SU-DHL-6 (cell line): ENCODE data around the gene SLCO3A1.

ENCODE experiments used
- H2AFZ ChIP-seq: fragments of 200-600 bp; sonication (generic); 2 replicates; pipeline ENCODE4 v1.6.1; 2014; ENCODE audit warnings: low read depth, mild to moderate bottlenecking, moderate library complexity, mixed read lengths, antibody characterized with exemption, low read length; ENCODE audit not compliant: severe bottlenecking
- H3F3A ChIP-seq: fragments of 200-600 bp; shearing (Covaris generic); 2 replicates; pipeline ENCODE4 v1.6.0; 2016; ENCODE audit warnings: antibody characterized with exemption, mild to moderate bottlenecking; ENCODE audit not compliant: insufficient read depth
- H3K27ac ChIP-seq: fragments of 200-600 bp; sonication (generic); 2 replicates; pipeline ENCODE4 v1.5.1; 2016; ENCODE audit warnings: low read depth, mild to moderate bottlenecking, low read length, moderate library complexity, mixed read lengths
- H3K27me3 ChIP-seq: fragments of 200-600 bp; sonication (generic), shearing (Covaris generic); 2 replicates; pipeline ENCODE4 v1.6.0; 2014; ENCODE audit warnings: mild to moderate bottlenecking, low read length
- H3K36me3 ChIP-seq: fragments of 200-600 bp; sonication (generic); 2 replicates; pipeline ENCODE4 v1.6.1; 2014; ENCODE audit warnings: mild to moderate bottlenecking, low read length, mixed read lengths
- H3K4me2 ChIP-seq: fragments of 300-600, 200-600 bp; shearing (Covaris generic), sonication (generic); 2 replicates; pipeline ENCODE4 v1.6.0; 2014; ENCODE audit warnings: low read length, low read depth, mild to moderate bottlenecking; ENCODE audit not compliant: poor library complexity, severe bottlenecking
- H3K4me3 ChIP-seq: fragments of 200-600 bp; sonication (generic); 2 replicates; pipeline ENCODE4 v1.5.1; 2014; ENCODE audit warnings: antibody characterized with exemption, low read length, mild to moderate bottlenecking, mixed read lengths; ENCODE audit not compliant: insufficient read depth, poor library complexity, severe bottlenecking
- H3K79me2 ChIP-seq: fragments of 200-600 bp; sonication (generic); 2 replicates; pipeline ENCODE4 v1.6.1; 2014; ENCODE audit warnings: mild to moderate bottlenecking, low read length, moderate library complexity; ENCODE audit not compliant: insufficient read depth
- H3K9ac ChIP-seq: fragments of 200-600 bp; sonication (generic); 2 replicates; pipeline ENCODE4 v1.7.0; 2014; ENCODE audit warnings: mild to moderate bottlenecking, low read length
- H3K9me2 ChIP-seq: fragments of 200-600 bp; sonication (generic); replicated peaks from 2 replicates; pipeline ENCODE4 v1.6.1; 2014; ENCODE audit warnings: low read length; ENCODE audit not compliant: insufficient read depth
- H3K9me3 ChIP-seq: fragments of 200-600 bp; sonication (generic); 2 replicates; pipeline ENCODE4 v1.6.1; 2014; ENCODE audit warnings: low read length, mixed read lengths; ENCODE audit not compliant: insufficient read depth
- H4K20me1 ChIP-seq: fragments of 200-600 bp; sonication (generic); 2 replicates; pipeline ENCODE4 v1.6.1; 2014; ENCODE audit warnings: low read depth, mild to moderate bottlenecking, antibody characterized with exemption, low read length, moderate library complexity, mixed read lengths
- EZH2phosphoT487 ChIP-seq: fragments of 200-600 bp; sonication (generic), shearing (Covaris generic); conservative IDR thresholded peaks from 2 replicates; pipeline ENCODE4 v1.6.1; 2018; ENCODE audit warnings: mild to moderate bottlenecking, antibody characterized with exemption, low read length, moderate library complexity, mixed read lengths
- TF ChIP-seq, protein P1 (sequence below): fragments of 200-600 bp; sonication (generic); IDR thresholded peaks from one replicate; pipeline ENCODE4 v1.5.1; 2017; ENCODE audit warnings: antibody characterized with exemption, mild to moderate bottlenecking, low read length, moderate library complexity; ENCODE audit not compliant: insufficient read depth, poor library complexity, severe bottlenecking

SLCO3A1 gene

DNA sequence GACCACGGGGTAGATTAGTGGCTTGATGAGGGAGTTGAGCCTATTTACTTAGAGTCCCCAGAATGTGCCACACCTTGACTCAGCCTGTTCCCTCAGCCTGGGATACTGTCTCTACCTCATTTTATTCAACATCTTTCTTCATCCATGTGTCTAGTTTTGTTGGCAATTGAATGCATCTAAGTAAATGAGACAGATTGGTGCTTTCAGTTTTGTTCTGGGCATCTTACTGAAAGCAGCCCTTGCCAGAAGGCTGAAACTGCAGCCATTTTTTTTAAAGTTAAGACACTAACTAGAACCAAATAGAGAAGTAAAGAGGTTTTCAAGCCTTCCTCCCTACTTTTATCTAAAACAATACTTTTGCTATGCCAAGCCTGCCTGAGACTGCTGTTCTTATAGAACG lies 246.8 kb downstream of the SLCO3A1 start:
- Histone ChIP-seq H3F3A (no peaks in the 10 kb centered on the region), H2AFZ (no peak overlapping the region), H3K4me2 (no peak overlapping the region), H3K9me2 (no peaks in the 10 kb centered on the region), H3K79me2 (no peaks in the 10 kb centered on the region), H3K4me3 (no peak overlapping the region), H3K9ac (no peak overlapping the region), H3K27ac (no peak overlapping the region), H3K36me3 (no peaks in the 10 kb centered on the region), H3K9me3 (no peaks in the 10 kb centered on the region), H4K20me1 (no peaks in the 10 kb centered on the region), H3K27me3 (no peaks in the 10 kb centered on the region)
- no peak for TF ChIP-seq EZH2phosphoT487
- TF ChIP-seq, protein P1, sequence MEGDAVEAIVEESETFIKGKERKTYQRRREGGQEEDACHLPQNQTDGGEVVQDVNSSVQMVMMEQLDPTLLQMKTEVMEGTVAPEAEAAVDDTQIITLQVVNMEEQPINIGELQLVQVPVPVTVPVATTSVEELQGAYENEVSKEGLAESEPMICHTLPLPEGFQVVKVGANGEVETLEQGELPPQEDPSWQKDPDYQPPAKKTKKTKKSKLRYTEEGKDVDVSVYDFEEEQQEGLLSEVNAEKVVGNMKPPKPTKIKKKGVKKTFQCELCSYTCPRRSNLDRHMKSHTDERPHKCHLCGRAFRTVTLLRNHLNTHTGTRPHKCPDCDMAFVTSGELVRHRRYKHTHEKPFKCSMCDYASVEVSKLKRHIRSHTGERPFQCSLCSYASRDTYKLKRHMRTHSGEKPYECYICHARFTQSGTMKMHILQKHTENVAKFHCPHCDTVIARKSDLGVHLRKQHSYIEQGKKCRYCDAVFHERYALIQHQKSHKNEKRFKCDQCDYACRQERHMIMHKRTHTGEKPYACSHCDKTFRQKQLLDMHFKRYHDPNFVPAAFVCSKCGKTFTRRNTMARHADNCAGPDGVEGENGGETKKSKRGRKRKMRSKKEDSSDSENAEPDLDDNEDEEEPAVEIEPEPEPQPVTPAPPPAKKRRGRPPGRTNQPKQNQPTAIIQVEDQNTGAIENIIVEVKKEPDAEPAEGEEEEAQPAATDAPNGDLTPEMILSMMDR, result no peak

DNA sequence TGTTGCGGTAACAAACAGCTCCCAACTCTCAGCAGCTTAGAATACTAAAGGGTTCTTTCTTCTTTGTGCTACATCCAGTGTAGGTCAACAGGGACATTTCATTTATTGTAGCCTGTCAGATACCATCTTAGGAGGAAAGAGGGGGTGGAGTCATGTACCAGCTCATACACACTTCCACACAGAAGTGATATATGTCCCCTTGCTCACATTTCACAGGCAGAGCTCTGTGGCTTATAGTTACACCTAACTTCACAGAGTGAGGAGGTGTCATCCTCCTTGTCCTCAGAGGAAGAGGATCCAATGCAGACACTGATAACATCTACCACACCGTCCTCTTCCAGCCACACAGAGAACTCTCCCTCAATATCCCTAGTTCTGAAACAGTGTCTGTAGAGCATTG lies 247.2 kb downstream of the SLCO3A1 start:
- Histone ChIP-seq H3K27ac (no peak overlapping the region), H3K4me3 (no peak overlapping the region), H3K9ac (no peak overlapping the region), H4K20me1 (no peaks in the 10 kb centered on the region), H3K36me3 (no peaks in the 10 kb centered on the region), H3K9me2 (no peaks in the 10 kb centered on the region), H3K79me2 (no peaks in the 10 kb centered on the region), H3K9me3 (no peaks in the 10 kb centered on the region), H3K4me2 (no peak overlapping the region), H2AFZ (no peak overlapping the region), H3K27me3 (no peaks in the 10 kb centered on the region), H3F3A (no peaks in the 10 kb centered on the region)
- TF ChIP-seq, protein P1, result no peak
- TF ChIP-seq EZH2phosphoT487, result no peak

DNA sequence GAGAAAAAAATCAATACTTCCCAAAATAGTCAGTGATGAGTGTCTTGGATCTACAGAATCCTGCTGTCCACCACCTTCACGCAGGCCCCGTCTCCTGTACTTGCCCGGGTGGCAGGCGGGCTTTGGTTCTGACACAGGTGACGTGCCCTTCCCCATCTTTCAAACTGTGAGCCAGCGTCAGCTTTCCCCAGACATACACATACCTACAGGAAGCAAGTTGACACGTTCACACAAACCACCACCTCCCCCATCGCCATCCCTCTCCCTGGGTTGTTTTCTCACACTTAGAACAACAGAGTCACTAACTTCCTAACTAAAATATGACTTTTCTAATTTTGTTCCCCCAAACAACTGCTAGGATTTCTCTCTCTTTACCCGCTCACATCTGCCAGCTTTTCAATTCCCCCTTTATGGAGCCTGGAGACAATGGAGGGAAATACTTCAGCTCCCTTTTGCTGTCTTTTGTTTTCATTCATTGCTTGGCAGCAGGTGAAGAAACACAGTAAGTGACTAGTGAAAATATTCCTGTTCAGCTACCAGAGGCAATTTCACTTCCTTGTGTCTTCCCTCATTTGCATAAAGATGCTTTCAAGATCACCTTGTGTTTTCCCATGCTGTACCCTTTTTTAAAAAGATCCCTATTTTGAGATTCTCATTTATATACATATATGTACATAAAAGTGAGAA lies 248.3 kb downstream of the SLCO3A1 start:
- Histone ChIP-seq H3F3A (no peaks in the 10 kb centered on the region), H4K20me1 (no peaks in the 10 kb centered on the region), H3K4me2 (peak overlapping the region; percentile 20), H3K9ac (no peak overlapping the region), H3K4me3 (no peak overlapping the region), H3K36me3 (no peaks in the 10 kb centered on the region), H3K9me3 (no peaks in the 10 kb centered on the region), H3K27me3 (no peaks in the 10 kb centered on the region), H3K9me2 (no peaks in the 10 kb centered on the region), H3K79me2 (no peaks in the 10 kb centered on the region), H3K27ac (peak overlapping the region; percentile 35; the same call in 1 of the 2 replicates), H2AFZ (no peak overlapping the region)
- TF ChIP-seq EZH2phosphoT487, result no peak

DNA sequence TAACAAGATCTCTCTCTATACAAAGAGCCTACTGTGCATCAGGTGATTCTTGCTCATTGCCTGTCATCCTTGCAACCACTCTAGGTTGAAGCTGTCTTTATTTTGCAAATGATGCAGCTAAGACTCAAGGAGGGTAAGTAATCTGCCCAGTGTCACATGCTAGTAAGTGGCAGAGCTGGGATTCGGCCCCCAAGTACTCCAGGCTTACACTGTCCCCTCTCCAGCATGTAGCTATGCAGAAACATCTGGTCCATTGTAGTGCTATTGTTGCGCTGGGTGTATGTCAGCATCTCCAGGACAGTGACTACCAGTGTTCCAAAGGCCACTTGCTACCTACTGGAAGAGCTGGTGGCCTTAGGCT lies 248.9 kb downstream of the SLCO3A1 start:
- H3F3A ChIP-seq, result no peaks in the 10 kb centered on the region
- TF ChIP-seq, protein P1, result no peak
- H4K20me1 ChIP-seq, result no peaks in the 10 kb centered on the region
- no peak overlapping the region for H3K4me2 ChIP-seq
- H3K9me3 ChIP-seq, result no peaks in the 10 kb centered on the region
- H3K4me3 ChIP-seq, result no peak overlapping the region
- H3K27ac ChIP-seq, result no peak overlapping the region; the same call in 1 of the 2 replicates
- H3K27me3 ChIP-seq, result no peaks in the 10 kb centered on the region
- no peaks in the 10 kb centered on the region for H3K79me2 ChIP-seq
- H3K9ac ChIP-seq, result no peak overlapping the region
- no peak overlapping the region for H2AFZ ChIP-seq
- H3K9me2 ChIP-seq, result no peaks in the 10 kb centered on the region
- no peaks in the 10 kb centered on the region; the same call in 1 of the 2 replicates for H3K36me3 ChIP-seq
